ENCODE data around the gene STUB1.

Gene STUB1

DNA sequence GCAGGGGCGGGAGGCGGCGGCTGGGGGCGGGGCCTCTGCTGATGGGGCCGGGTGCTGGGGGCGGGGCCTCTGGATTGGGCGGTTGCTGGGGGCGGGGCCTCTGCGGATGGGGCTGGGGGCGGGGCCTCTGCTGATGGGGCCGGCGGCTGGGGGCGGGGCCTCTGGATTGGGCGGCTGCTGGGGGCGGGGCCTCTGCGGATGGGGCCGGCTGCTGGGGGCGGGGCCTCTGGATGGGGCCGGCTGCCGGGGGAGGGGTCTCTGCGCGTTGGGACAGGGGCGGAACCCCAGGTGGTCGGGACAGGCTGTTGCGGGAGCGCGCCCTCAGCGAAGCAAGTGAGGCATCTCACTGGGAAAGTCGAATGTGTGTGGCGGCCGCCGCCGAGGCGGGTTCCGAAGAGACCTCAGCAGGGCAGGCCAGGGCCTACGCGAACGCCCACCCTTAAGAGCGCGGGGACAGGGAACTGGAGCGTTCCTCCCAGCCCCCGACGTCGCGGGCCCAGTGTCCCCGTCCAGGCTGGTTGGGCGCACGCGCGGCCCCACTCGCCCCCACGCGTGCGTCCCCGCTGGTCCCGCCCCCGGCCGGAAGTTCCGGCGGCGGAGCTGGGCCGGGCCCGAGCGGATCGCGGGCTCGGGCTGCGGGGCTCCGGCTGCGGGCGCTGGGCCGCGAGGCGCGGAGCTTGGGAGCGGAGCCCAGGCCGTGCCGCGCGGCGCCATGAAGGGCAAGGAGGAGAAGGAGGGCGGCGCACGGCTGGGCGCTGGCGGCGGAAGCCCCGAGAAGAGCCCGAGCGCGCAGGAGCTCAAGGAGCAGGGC, at the start of gene STUB1:
STUB1 (plus strand) TSS at position 597 of the 811 bp plus-strand sequence; CDS start at position 713, 116 bp downstream.
- H3K4me3 Mint-ChIP-seq = peak within 1 kb of the TSS; percentile 84
- H3K36me3 Mint-ChIP-seq (ENCODE audit: low read depth) = peaks cover 34% of the 10 kb centered on the region
- H3K4me1 Mint-ChIP-seq (ENCODE audit: low read depth) = peaks cover 43% of the 10 kb centered on the region
- peak; percentile 93 for DNase-seq
- peaks cover 8% of the 10 kb centered on the region for H3K27me3 Mint-ChIP-seq
- H3K9me3 Mint-ChIP-seq = no peaks in the 10 kb centered on the region
- H3K27ac Mint-ChIP-seq = peak within 1 kb of the TSS; percentile 96

DNA sequence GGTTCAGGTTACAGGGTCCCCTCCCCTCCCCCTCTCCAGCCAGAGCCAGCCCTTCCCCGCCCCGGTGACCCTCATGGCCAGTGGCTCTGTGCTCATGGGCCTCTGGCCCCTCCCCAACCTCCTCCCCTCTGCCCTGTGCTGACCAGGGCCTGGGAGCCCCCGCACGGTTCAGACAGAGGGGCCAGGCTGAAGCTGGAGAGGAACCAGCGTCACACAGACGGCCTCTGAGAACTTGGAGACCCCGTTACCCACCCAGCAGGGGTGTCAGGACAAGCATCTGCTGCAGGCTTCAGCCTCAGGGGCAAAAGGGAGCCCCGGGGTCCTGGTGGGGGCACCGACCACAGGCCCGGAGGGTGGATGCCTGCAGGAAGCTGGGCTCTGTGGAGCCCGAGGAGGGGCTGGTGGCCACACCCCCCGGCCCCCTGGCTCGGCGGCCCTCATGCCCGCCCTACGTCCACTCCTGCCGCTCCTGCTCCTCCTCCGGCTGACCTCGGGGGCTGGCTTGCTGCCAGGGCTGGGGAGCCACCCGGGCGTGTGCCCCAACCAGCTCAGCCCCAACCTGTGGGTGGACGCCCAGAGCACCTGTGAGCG, 49.3 kb upstream of the STUB1 start, which contains the start of gene WFIKKN1:
WFIKKN1 (plus strand) TSS at position 171 of the 591 bp plus-strand sequence; CDS start at position 440, 269 bp downstream.
- Mint-ChIP-seq H3K27ac (no peak within 1 kb of the TSS), H3K36me3 (ENCODE audit: low read depth) (peaks cover 39% of the 10 kb centered on the region), H3K27me3 (no peaks in the 10 kb centered on the region), H3K4me1 (ENCODE audit: low read depth) (peaks cover 5% of the 10 kb centered on the region), H3K9me3 (no peaks in the 10 kb centered on the region), H3K4me3 (no peak within 1 kb of the TSS)
- DNase-seq = peak; percentile 40

DNA sequence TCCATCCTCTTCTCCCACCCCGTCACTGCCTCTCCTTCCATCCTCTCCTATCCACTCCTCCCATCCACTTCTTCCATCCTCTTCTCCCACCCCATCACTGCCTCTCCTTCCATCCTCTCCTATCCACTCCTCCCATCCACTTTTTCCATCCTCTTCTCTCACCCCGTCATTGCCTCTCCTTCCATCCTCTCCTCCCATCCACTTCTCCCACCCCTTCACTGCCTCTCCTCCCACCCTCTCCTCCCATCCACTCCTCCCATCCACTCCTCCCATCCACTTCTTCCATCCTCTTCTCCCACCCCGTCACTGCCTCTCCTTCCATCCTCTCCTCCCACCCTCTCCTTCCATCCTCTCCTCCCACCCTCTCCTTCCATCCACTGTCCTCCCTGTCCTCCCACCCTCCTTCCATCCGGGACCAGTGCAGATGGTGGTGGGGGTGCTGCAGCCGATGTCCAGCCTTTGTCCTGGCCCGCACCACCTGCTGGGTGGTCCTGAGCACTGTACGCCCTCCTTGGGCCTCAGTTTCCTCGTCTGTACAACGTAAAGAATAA, 48.3 kb upstream of the STUB1 start:
- no peak for DNase-seq
- Mint-ChIP-seq H3K4me3 (no peak overlapping the region), H3K27me3 (no peaks in the 10 kb centered on the region), H3K36me3 (ENCODE audit: low read depth) (peaks cover 36% of the 10 kb centered on the region), H3K4me1 (ENCODE audit: low read depth) (peaks cover 11% of the 10 kb centered on the region), H3K9me3 (no peaks in the 10 kb centered on the region), H3K27ac (no peak overlapping the region)

DNA sequence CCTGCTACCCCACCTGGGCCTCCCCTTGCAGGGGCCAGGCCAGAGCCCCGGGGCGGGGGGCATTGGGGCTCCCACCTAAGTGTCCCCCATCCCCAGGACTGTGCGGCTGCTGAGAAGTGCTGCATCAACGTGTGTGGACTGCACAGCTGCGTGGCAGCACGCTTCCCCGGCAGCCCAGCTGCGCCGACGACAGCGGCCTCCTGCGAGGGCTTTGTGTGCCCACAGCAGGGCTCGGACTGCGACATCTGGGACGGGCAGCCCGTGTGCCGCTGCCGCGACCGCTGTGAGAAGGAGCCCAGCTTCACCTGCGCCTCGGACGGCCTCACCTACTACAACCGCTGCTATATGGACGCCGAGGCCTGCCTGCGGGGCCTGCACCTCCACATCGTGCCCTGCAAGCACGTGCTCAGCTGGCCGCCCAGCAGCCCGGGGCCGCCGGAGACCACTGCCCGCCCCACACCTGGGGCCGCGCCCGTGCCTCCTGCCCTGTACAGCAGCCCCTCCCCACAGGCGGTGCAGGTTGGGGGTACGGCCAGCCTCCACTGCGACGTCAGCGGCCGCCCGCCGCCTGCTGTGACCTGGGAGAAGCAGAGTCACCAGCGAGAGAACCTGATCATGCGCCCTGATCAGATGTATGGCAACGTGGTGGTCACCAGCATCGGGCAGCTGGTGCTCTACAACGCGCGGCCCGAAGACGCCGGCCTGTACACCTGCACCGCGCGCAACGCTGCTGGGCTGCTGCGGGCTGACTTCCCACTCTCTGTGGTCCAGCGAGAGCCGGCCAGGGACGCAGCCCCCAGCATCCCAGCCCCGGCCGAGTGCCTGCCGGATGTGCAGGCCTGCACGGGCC, 47.5 kb upstream of the STUB1 start:
- no peak for DNase-seq

DNA sequence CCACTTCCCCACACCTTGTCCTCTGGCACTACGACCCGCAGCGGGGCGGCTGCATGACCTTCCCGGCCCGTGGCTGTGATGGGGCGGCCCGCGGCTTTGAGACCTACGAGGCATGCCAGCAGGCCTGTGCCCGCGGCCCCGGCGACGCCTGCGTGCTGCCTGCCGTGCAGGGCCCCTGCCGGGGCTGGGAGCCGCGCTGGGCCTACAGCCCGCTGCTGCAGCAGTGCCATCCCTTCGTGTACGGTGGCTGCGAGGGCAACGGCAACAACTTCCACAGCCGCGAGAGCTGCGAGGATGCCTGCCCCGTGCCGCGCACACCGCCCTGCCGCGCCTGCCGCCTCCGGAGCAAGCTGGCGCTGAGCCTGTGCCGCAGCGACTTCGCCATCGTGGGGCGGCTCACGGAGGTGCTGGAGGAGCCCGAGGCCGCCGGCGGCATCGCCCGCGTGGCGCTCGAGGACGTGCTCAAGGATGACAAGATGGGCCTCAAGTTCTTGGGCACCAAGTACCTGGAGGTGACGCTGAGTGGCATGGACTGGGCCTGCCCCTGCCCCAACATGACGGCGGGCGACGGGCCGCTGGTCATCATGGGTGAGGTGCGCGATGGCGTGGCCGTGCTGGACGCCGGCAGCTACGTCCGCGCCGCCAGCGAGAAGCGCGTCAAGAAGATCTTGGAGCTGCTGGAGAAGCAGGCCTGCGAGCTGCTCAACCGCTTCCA, 46.7 kb upstream of the STUB1 start:
- H3K36me3 Mint-ChIP-seq (ENCODE audit: low read depth) = peaks cover 23% of the 10 kb centered on the region
- H3K27me3 Mint-ChIP-seq = no peaks in the 10 kb centered on the region
- peaks cover 15% of the 10 kb centered on the region for H3K4me1 Mint-ChIP-seq (ENCODE audit: low read depth)
- no peak overlapping the region for H3K4me3 Mint-ChIP-seq
- DNase-seq = no peak
- H3K27ac Mint-ChIP-seq = no peak overlapping the region
- no peaks in the 10 kb centered on the region for H3K9me3 Mint-ChIP-seq

More for the DNA sequence above, 47.5 kb upstream of the STUB1 start:
- no peak overlapping the region for H3K4me3 Mint-ChIP-seq
- peaks cover 30% of the 10 kb centered on the region for H3K36me3 Mint-ChIP-seq (ENCODE audit: low read depth)
- H3K9me3 Mint-ChIP-seq = no peaks in the 10 kb centered on the region
- peaks cover 15% of the 10 kb centered on the region for H3K4me1 Mint-ChIP-seq (ENCODE audit: low read depth)
- H3K27ac Mint-ChIP-seq = no peak overlapping the region
- H3K27me3 Mint-ChIP-seq = no peaks in the 10 kb centered on the region

DNA sequence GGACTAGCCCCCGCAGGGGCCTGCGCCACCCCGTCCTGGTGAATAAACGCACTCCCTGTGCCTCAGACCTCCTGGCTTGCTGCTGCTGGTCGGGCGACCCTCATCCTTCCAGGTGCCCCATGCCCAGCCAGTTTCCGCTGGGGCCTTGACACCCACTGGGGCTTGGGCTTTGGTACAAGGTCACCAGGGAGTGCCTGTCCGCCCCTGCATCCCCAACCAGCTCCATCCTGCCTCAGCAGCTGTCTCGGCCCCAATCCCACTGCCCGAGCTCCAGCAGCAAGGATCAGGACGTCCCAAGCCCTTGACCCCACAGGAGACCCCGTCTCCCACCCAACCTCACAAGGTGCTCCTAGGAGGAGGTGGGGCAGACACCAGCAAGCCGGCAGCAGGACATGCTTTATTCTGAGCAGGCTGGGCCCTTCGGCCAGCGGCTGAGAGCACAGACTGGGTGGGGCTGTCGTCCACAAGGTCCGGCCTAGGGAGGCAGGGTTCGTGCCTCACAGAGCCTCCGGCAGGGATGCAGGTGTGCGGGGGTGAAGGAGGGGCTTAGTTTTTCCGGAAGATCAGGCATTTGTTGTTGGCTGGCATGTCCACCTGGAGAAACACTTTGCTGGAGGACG, 46.0 kb upstream of the STUB1 start:
- no peak for DNase-seq
- Mint-ChIP-seq H3K4me3 (peak overlapping the region; percentile 86), H3K4me1 (ENCODE audit: low read depth) (peaks cover 15% of the 10 kb centered on the region), H3K27ac (peak overlapping the region; percentile 81), H3K27me3 (no peaks in the 10 kb centered on the region), H3K9me3 (no peaks in the 10 kb centered on the region), H3K36me3 (ENCODE audit: low read depth) (peaks cover 21% of the 10 kb centered on the region)

DNA sequence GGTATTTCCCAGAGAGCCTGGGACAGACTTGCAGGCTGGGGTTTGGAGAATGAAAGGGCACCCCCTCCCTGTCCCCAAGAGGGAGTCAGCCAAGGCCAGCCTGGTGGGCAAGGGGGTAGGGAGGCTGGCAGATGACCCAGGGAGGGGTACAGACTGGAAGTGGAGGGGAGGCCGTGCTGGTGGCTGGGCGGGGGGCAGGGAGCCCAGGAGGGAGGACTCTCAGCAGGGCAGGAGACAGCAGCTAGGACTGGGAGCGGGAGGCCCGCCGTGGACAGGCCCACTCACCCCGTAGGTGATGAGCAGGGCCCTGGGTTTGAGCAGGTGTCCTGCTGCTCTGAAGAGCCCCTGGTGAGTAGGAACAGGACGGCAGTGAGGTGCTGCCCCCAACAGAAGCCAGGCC, 45.2 kb upstream of the STUB1 start:
- DNase-seq = no peak
- peaks cover 21% of the 10 kb centered on the region for H3K36me3 Mint-ChIP-seq (ENCODE audit: low read depth)
- peak overlapping the region; percentile 81 for H3K27ac Mint-ChIP-seq
- peaks cover 15% of the 10 kb centered on the region for H3K4me1 Mint-ChIP-seq (ENCODE audit: low read depth)
- H3K4me3 Mint-ChIP-seq = peak overlapping the region; percentile 86
- no peaks in the 10 kb centered on the region for H3K27me3 Mint-ChIP-seq
- no peaks in the 10 kb centered on the region for H3K9me3 Mint-ChIP-seq

DNA sequence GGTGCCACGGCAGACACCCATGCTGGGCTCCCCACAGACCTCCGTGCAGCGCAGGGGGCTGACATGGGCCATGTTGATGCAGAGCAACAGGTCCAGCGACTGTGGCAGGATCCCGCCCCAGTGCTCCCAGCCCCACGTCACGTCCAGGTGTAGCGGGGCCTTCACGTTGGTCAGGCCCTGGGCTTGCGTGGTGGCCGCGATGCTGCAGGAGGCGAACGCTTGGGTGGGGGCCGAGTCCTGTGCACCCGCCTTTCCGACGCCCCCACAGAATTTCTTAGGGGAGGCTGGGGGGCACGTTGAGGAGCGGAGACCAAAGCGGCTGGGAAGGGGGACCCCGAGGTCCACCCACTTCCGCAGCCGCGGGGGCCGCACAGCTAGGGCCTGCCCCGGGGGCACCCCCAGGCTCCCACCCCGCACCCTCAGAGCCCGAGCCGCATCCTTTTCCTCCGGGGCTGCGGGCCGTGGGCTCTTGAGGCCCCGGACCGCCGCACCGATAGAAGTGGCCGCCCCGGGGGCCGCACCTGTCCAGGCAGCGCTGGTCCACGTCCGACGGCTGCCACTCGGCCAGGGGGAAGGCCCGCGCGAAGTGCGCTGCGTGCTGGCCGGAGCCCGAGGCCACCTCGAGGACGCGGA, 44.5 kb upstream of the STUB1 start:
- no peaks in the 10 kb centered on the region for H3K9me3 Mint-ChIP-seq
- H3K27ac Mint-ChIP-seq = peak overlapping the region; percentile 47
- peaks cover 21% of the 10 kb centered on the region for H3K36me3 Mint-ChIP-seq (ENCODE audit: low read depth)
- no peaks in the 10 kb centered on the region for H3K27me3 Mint-ChIP-seq
- peaks cover 17% of the 10 kb centered on the region for H3K4me1 Mint-ChIP-seq (ENCODE audit: low read depth)
- DNase-seq = peak; percentile 60
- peak overlapping the region; percentile 86 for H3K4me3 Mint-ChIP-seq

DNA sequence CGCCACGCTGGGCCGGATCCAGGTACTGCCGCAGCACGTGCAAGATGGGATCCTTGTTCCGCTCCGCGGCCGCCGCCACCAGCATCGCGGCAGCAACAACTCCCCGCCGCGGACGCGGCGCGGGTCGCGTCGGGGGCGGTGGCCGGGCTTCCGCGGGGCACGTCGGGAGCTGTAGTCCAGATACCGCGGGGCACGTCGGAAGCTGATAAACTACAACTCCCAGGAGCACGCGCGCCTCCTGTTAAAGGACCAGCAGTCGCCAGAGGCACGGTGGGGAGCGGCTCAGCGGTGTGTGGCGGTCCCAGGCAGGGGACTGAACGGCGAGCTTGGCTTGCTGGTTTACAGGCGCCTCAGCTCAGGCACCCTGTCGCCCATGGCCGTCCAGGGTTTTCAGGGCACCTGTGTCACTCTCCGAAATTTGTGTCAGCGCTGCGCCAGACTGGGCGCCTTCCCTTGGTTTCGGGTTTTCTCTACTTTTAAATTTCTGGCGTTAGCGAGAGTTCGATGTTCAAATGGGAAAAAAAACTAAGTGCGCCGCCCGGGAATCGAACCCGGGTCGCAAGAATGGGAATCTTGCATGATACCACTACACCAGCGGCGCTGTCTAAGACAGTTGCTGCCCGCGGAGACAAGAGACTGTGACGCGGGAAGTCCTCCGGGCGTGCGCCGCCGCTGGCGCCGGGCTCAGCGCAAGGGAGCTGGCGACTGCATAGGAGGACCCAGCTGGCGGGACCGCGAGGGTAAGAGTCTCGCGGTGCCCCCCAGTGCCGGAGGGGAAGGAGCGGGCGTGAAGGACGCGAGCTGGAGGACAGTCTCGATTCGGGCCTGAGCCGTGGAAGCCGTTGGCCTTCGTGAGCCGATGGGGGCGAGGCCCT, 43.8 kb upstream of the STUB1 start, which contains the start of gene METTL26:
METTL26 (minus strand) TSS at position 100 of the 875 bp plus-strand sequence; CDS start at position 85, 15 bp downstream.
- DNase-seq = peak; percentile 99
- H3K4me3 Mint-ChIP-seq = peak within 1 kb of the TSS; percentile 86
- H3K9me3 Mint-ChIP-seq = no peaks in the 10 kb centered on the region
- H3K27ac Mint-ChIP-seq = peak within 1 kb of the TSS; percentile 98
- peaks cover 21% of the 10 kb centered on the region for H3K36me3 Mint-ChIP-seq (ENCODE audit: low read depth)
- H3K27me3 Mint-ChIP-seq = no peaks in the 10 kb centered on the region
- H3K4me1 Mint-ChIP-seq (ENCODE audit: low read depth) = peaks cover 17% of the 10 kb centered on the region

DNA sequence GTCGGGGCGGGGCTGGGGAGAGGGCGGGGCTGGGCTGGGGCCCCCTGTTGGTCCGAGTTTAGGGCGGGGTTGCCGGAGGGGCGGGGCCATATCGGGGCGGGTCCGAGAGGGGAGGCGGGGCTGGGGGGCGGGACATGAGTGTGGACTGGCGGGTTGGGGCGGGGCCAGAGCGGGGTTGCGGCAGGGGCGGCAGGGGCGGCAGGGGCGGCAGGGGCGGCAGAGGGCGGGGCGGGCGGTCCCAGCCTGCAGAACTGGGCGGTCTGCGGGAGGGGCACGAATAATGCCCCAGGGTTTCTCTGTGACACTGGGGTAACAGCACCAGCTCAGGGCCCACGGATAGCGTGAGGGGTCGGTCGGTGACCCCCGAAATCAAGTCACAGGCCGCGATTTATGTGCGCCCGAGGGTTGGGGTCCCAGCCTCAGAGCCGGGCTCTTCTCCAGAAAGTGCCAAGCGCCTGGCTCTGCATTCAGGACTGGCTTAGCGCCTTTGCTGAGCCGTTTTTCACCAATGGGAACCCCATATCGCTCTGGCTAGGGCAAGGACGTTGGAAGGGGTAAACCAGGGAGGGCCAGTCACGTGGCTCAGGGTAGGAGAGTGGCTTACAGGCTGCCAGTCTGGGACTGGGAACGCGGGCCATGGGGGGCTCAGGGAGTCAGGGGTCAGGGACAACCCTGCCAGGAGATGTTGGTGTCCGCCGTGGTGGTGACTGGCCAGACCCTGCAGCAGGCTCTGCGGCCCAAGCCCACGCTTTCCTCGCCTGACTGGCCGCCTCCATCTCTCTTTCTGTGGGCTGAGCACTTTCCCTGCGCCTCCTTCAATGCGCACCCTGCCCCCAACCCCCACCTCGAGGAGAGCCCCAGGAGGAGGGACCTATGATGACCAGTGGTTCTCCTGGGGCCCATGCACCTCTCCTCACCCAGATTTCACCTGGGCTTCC, 42.9 kb upstream of the STUB1 start:
- Mint-ChIP-seq H3K27ac (peak overlapping the region; percentile 98), H3K4me3 (peak overlapping the region; percentile 86), H3K4me1 (ENCODE audit: low read depth) (peaks cover 17% of the 10 kb centered on the region), H3K27me3 (no peaks in the 10 kb centered on the region), H3K36me3 (ENCODE audit: low read depth) (peaks cover 21% of the 10 kb centered on the region), H3K9me3 (no peaks in the 10 kb centered on the region)
- no peak for DNase-seq

DNA sequence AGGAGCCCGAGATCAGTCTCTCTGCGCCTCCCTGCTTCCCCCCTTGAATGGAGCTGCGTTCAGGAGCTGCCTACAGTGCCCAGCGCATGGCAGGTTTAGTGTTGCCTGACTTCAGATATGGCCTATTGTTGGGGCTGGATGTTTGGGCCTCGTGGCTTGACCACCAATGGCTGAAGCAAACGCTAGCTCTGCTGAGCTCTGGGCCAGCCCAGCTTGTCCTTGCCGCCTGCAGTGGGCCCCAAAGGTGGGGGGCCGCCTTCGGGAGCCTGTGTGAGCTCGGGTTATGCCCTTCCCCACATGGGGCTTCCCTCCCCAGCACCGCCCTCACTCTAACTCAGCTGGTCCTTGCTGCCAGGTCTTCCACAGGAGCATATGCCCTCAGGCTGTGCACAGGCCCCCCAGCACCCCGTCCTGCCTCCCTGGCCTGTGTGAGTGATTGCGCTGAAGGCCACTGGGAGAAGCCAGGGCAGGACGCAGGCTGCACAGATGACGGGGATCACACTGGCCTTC, 42.1 kb upstream of the STUB1 start:
- H3K9me3 Mint-ChIP-seq = no peaks in the 10 kb centered on the region
- H3K27me3 Mint-ChIP-seq = no peaks in the 10 kb centered on the region
- no peak overlapping the region for H3K27ac Mint-ChIP-seq
- H3K4me3 Mint-ChIP-seq = no peak overlapping the region
- peaks cover 21% of the 10 kb centered on the region for H3K4me1 Mint-ChIP-seq (ENCODE audit: low read depth)
- peaks cover 24% of the 10 kb centered on the region for H3K36me3 Mint-ChIP-seq (ENCODE audit: low read depth)
- no peak for DNase-seq

Measured in activated T-cell treated with anti-CD3 and anti-CD28 coated beads, Interleukin-2, amount 50 U/mL, for 24 hours (primary cell).